SK-N-SH (cell line): ENCODE results near the gene CA9.

ENCODE experiments used
- CTCF ChIP-seq: fragments of 200-600 bp; sonication (generic); IDR thresholded peaks from 2 replicates; pipeline ENCODE4 v1.6.1; 2017; ENCODE audit warnings: antibody characterized with exemption, mild to moderate bottlenecking, moderate library complexity
- EP300 ChIP-seq, 2 experiments: IDR thresholded peaks; 2 replicates each; pipeline versions ENCODE4 v1.4.0 to v1.6.1; 2012; ENCODE audit warnings: borderline replicate concordance in 1 of 2, low read depth in 1 of 2, low read length in 1 of 2
- EZH2phosphoT487 ChIP-seq: fragments of 200-600 bp; sonication (generic); IDR thresholded peaks from 2 replicates; pipeline ENCODE4 v1.6.1; 2017; ENCODE audit warnings: low read depth, mixed run types, mild to moderate bottlenecking, antibody characterized with exemption, moderate library complexity, borderline replicate concordance
- FOXJ3 ChIP-seq: sonication (generic); formaldehyde crosslinking; IDR thresholded peaks from 2 replicates; pipeline ENCODE4 v1.5.1; 2020; ENCODE audit warnings: mild to moderate bottlenecking, missing genetic modification reagents
- FOXM1 ChIP-seq: IDR thresholded peaks from 2 replicates; pipeline ENCODE4 v1.4.0; 2012; ENCODE audit warnings: low read depth, mild to moderate bottlenecking
- JUND ChIP-seq: IDR thresholded peaks from 2 replicates; pipeline ENCODE4 v1.4.0; 2012
- MAX ChIP-seq: IDR thresholded peaks from 2 replicates; pipeline ENCODE4 v1.4.0; 2012; ENCODE audit warnings: low read depth
- NRF1 ChIP-seq: IDR thresholded peaks from 2 replicates; pipeline ENCODE4 v1.6.1; 2012; ENCODE audit warnings: low read depth, mild to moderate bottlenecking, low read length
- POLR2AphosphoS5 ChIP-seq: IDR thresholded peaks from 2 replicates; pipeline ENCODE4 v1.6.1; 2012; ENCODE audit warnings: low read depth, low read length
- REST ChIP-seq: IDR thresholded peaks from 2 replicates; pipeline ENCODE4 v1.6.1; 2012; ENCODE audit warnings: mild to moderate bottlenecking, low read depth, low read length, moderate library complexity
- RFX5 ChIP-seq: IDR thresholded peaks from 2 replicates; pipeline ENCODE4 v1.6.1; 2012; ENCODE audit warnings: mild to moderate bottlenecking, improper control_type of control experiment, low read length
- SMC3 ChIP-seq: IDR thresholded peaks from 2 replicates; pipeline ENCODE4 v1.6.1; 2012; ENCODE audit warnings: low read depth, low read length, improper control_type of control experiment
- YY1 ChIP-seq: IDR thresholded peaks from 2 replicates; pipeline ENCODE4 v1.4.0; 2012; ENCODE audit warnings: low read depth, mild to moderate bottlenecking

GRCh38 chr9:35679766-35680330 is 6.1 kb downstream of the CA9 start:
- TF ChIP-seq RFX5: no peak
- no peak for TF ChIP-seq CTCF
- TF ChIP-seq EP300 (IDR thresholded peaks at IDR 0.05; ENCODE audit: borderline replicate concordance in 1 of 2, low read depth in 1 of 2, low read length in 1 of 2): no peak
- TF ChIP-seq POLR2AphosphoS5: no peak
- no peak for TF ChIP-seq FOXM1
- no peak for TF ChIP-seq YY1
- TF ChIP-seq REST: no peak
- TF ChIP-seq NRF1: no peak
- TF ChIP-seq SMC3: no peak
- TF ChIP-seq JUND: no peak
- no peak for TF ChIP-seq FOXJ3 (CRISPR knock-in tag)
- TF ChIP-seq MAX: no peak
- no peak for TF ChIP-seq EZH2phosphoT487
